Urinary bladder (tissue), 4 donors: Measurements from ENCODE around the gene CXCR5. TPM values are rescaled to one million over a fixed set of nuclear protein-coding genes. Genes with fewer than 3 reads are reported as not detected.

Source experiments
- DNase-seq: peaks from one replicate; pipeline ENCODE4 v3.0.0-alpha.2; 2015; ENCODE audit errors: extremely low spot score
- H3K27ac ChIP-seq: one replicate; pipeline ENCODE4 v1.5.1; 2013; ENCODE audit warnings: low read depth, mild to moderate bottlenecking, moderate library complexity
- H3K36me3 ChIP-seq: one replicate; pipeline ENCODE4 v1.6.1; 2013; ENCODE audit warnings: mild to moderate bottlenecking, moderate library complexity; ENCODE audit not compliant: insufficient read depth
- H3K4me1 ChIP-seq: one replicate; pipeline ENCODE4 v1.6.1; 2013; ENCODE audit warnings: mild to moderate bottlenecking, moderate library complexity; ENCODE audit not compliant: insufficient read depth
- H3K4me3 ChIP-seq: one replicate; pipeline ENCODE4 v1.5.1; 2013; ENCODE audit warnings: low read depth, low read length
- WGBS: extraction: QIAGEN DNeasy Blood & Tissue Kit; methylation state at CpG from one replicate; pipeline ENCODE4 v1.1.7; 2013; 5-methylcytosine and 5-hydroxymethylcytosine counted together
- polyA plus RNA-seq: library from polyadenylated mRNA; stranded (reverse); fragments of 200-250 nt; gene quantifications from one replicate; pipeline ENCODE4 v1.2.3, GENCODE V29; 2013
- total RNA-seq: library from RNA; depleted of rRNA; stranded (reverse); fragments of >200 nt; gene quantifications from one replicate; pipeline ENCODE4 v1.2.3, GENCODE V29; 2014
- donor health status: healthy with polysubstance abuse.
- donor health status: healthy.

The CXCR5 gene
- total and polyA plus RNA-seq, 2 donors: 0.38 TPM; not detected in 1

GRCh38 chr11:118885319-118885718 is 1.6 kb downstream of the CXCR5 start:
- WGBS: 92% methylated on average over 12 of the region's 12 CpGs
- no peak overlapping the region for H3K27ac ChIP-seq
- no peaks in the 10 kb centered on the region for H3K36me3 ChIP-seq
- DNase-seq: no peak
- no peak overlapping the region for H3K4me3 ChIP-seq
- H3K4me1 ChIP-seq: no peaks in the 10 kb centered on the region

GRCh38 chr11:118885831-118886565 is 2.3 kb downstream of the CXCR5 start:
- no peak overlapping the region for H3K4me3 ChIP-seq
- no peaks in the 10 kb centered on the region for H3K36me3 ChIP-seq
- WGBS: 73% methylated on average over 12 of the region's 12 CpGs
- H3K4me1 ChIP-seq: no peaks in the 10 kb centered on the region
- H3K27ac ChIP-seq: no peak overlapping the region
- no peak for DNase-seq

GRCh38 chr11:118886681-118887111 is 3.0 kb downstream of the CXCR5 start:
- WGBS: 79% methylated on average over 8 of the region's 8 CpGs
- DNase-seq: no peak
- H3K4me3 ChIP-seq: no peak overlapping the region
- H3K36me3 ChIP-seq: no peaks in the 10 kb centered on the region
- no peaks in the 10 kb centered on the region for H3K4me1 ChIP-seq
- H3K27ac ChIP-seq: no peak overlapping the region

- Histone ChIP-seq H3K4me3 (no peak overlapping the region), H3K4me1 (no peaks in the 10 kb centered on the region), H3K27ac (no peak overlapping the region), H3K36me3 (no peaks in the 10 kb centered on the region)
- WGBS: 53% methylated on average over 5 of the region's 5 CpGs
- no peak for DNase-seq
Observed at GRCh38 chr11:118887206-118887605, 3.5 kb downstream of the CXCR5 start.

- DNase-seq: no peak
- Histone ChIP-seq H3K4me1 (no peaks in the 10 kb centered on the region), H3K4me3 (no peak overlapping the region), H3K27ac (no peak overlapping the region), H3K36me3 (no peaks in the 10 kb centered on the region)
- 94% methylated on average over 5 of the region's 5 CpGs for WGBS
Observed at GRCh38 chr11:118888398-118888797, 4.7 kb downstream of the CXCR5 start.

GRCh38 chr11:118889797-118890196 is 6.1 kb downstream of the CXCR5 start:
- no peak for DNase-seq
- Histone ChIP-seq H3K4me1 (no peaks in the 10 kb centered on the region), H3K4me3 (no peak overlapping the region), H3K27ac (no peak overlapping the region), H3K36me3 (no peaks in the 10 kb centered on the region)
- WGBS: 25% methylated on average over 5 of the region's 5 CpGs

- WGBS: 22% methylated on average over 4 of the region's 4 CpGs
- Histone ChIP-seq H3K36me3 (no peaks in the 10 kb centered on the region), H3K4me3 (no peak overlapping the region), H3K4me1 (no peaks in the 10 kb centered on the region), H3K27ac (no peak overlapping the region)
- DNase-seq: no peak
Observed at GRCh38 chr11:118892514-118892913, 8.8 kb downstream of the CXCR5 start.

- DNase-seq: no peak
- Histone ChIP-seq H3K36me3 (no peaks in the 10 kb centered on the region), H3K4me1 (no peaks in the 10 kb centered on the region), H3K4me3 (no peak overlapping the region), H3K27ac (no peak overlapping the region)
- 77% methylated on average over 8 of the region's 8 CpGs for WGBS
Observed at GRCh38 chr11:118892964-118893363, 9.3 kb downstream of the CXCR5 start.

GRCh38 chr11:118893662-118894061 is 10.0 kb downstream of the CXCR5 start:
- Histone ChIP-seq H3K27ac (no peak overlapping the region), H3K4me1 (no peaks in the 10 kb centered on the region), H3K36me3 (no peaks in the 10 kb centered on the region), H3K4me3 (no peak overlapping the region)
- DNase-seq: no peak
- WGBS: 96% methylated on average over 22 of the region's 22 CpGs

GRCh38 chr11:118894192-118894591 is 10.5 kb downstream of the CXCR5 start:
- no peaks in the 10 kb centered on the region for H3K4me1 ChIP-seq
- no peak overlapping the region for H3K4me3 ChIP-seq
- WGBS: 92% methylated on average over 19 of the region's 19 CpGs
- no peak overlapping the region for H3K27ac ChIP-seq
- DNase-seq: no peak
- no peaks in the 10 kb centered on the region for H3K36me3 ChIP-seq

- DNase-seq: no peak
- WGBS: 59% methylated on average over 26 of the region's 26 CpGs
- Histone ChIP-seq H3K4me3 (no peak overlapping the region), H3K27ac (no peak overlapping the region), H3K4me1 (no peaks in the 10 kb centered on the region), H3K36me3 (peaks cover 2% of the 10 kb centered on the region)
Observed at GRCh38 chr11:118895093-118896039, 11.7 kb downstream of the CXCR5 start.

GRCh38 chr11:118896472-118896913 is 12.8 kb downstream of the CXCR5 start:
- 76% methylated on average over 10 of the region's 10 CpGs for WGBS
- Histone ChIP-seq H3K4me1 (no peaks in the 10 kb centered on the region), H3K27ac (no peak overlapping the region), H3K4me3 (no peak overlapping the region), H3K36me3 (peaks cover 2% of the 10 kb centered on the region)
- DNase-seq: no peak

- no peak for DNase-seq
- Histone ChIP-seq H3K4me3 (no peak overlapping the region), H3K27ac (no peak overlapping the region), H3K36me3 (peaks cover 2% of the 10 kb centered on the region), H3K4me1 (no peaks in the 10 kb centered on the region)
- WGBS: 70% methylated on average over 12 of the region's 12 CpGs
Observed at GRCh38 chr11:118896921-118897591, 13.4 kb downstream of the CXCR5 start.
